Lower lobe of right lung (tissue), 2 donors: ENCODE results near the gene CNTN4. TPM values are rescaled to one million over a fixed set of nuclear protein-coding genes. Genes with fewer than 3 reads are reported as not detected.
A peak's percentile ranks its signal among the peaks of the same experiment; 100 is the strongest.

Source experiments
- ATAC-seq, 2 donors: fragments of 200-7000 bp; cut with Tn5 transposase; one replicate each; pipeline ENCODE4 v1.9.1; 2020 to 2022; ENCODE audit warnings: mild to moderate bottlenecking in 2 of 2, moderate library complexity in 2 of 2
- DNase-seq: peaks from one replicate; pipeline ENCODE4 v3.0.0-alpha.2; 2020
- H3K27ac ChIP-seq: fragments of 200-600 bp; one replicate; pipeline ENCODE4 v1.8.0; 2022
- H3K27me3 ChIP-seq: fragments of 200-600 bp; one replicate; pipeline ENCODE4 v1.8.0; 2022; ENCODE audit warnings: low read depth
- H3K36me3 ChIP-seq: fragments of 200-600 bp; one replicate; pipeline ENCODE4 v1.8.0; 2022; ENCODE audit warnings: mild to moderate bottlenecking
- H3K4me1 ChIP-seq: fragments of 200-600 bp; one replicate; pipeline ENCODE4 v1.8.0; 2022
- H3K4me3 ChIP-seq: fragments of 200-600 bp; one replicate; pipeline ENCODE4 v1.8.0; 2022; ENCODE audit warnings: mild to moderate bottlenecking
- H3K9me3 ChIP-seq: fragments of 200-600 bp; one replicate; pipeline ENCODE4 v1.8.0; 2022
- intact Hi-C: fragments of 100-400 bp; cut with DNase I; formaldehyde crosslinking; loops from one replicate; pipeline ENCODE4 v1.11.0; 2022
- total RNA-seq: library from RNA; stranded (reverse); fragmentation: NEBNext Ultra II Directional; extraction: Animal tissue kit (Norgen Biotek cat#: 25700); gene quantifications from one replicate; pipeline ENCODE4 v1.2.1, GENCODE V29; 2021
- TF ChIP-seq, protein P1 (sequence below): fragments of 200-600 bp; IDR thresholded peaks from one replicate; pipeline ENCODE4 v1.8.0; 2022; ENCODE audit warnings: antibody characterized with exemption, mild to moderate bottlenecking
- donor health status: DM: no; HTN: yes; CAD: no; lungs with severe emphysema.

The CNTN4 gene
- total RNA-seq, 1 donor from 2014 or later, result 10.4 TPM

DNA sequence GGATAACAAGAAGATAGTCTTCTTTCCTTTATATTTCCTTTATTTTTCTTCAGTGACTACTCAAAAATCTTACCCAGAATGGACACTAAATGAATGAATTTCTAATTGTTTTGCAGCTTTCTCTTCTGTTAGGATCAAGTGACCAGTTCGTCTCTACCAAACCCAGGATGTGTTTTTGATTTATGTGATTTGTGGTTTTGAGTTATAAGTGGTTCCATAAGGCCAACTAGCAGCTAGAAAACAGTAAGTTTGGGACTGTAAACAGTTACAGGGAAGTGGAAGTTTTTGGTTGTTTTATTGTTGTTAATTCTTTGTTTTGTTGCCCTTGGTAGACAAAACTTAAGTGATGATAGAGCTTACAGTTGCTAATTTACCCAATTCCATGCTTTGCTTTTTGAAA lies 555.0 kb downstream of the CNTN4 start:
- Histone ChIP-seq H3K4me1 (no peaks in the 10 kb centered on the region), H3K27ac (no peak overlapping the region), H3K27me3 (no peaks in the 10 kb centered on the region), H3K4me3 (no peak overlapping the region), H3K9me3 (peaks cover under 1% of the 10 kb centered on the region), H3K36me3 (no peaks in the 10 kb centered on the region)
- no peak for ATAC-seq
- no peak for DNase-seq
- intact Hi-C loops, result no loop called here
- TF ChIP-seq, protein P1, sequence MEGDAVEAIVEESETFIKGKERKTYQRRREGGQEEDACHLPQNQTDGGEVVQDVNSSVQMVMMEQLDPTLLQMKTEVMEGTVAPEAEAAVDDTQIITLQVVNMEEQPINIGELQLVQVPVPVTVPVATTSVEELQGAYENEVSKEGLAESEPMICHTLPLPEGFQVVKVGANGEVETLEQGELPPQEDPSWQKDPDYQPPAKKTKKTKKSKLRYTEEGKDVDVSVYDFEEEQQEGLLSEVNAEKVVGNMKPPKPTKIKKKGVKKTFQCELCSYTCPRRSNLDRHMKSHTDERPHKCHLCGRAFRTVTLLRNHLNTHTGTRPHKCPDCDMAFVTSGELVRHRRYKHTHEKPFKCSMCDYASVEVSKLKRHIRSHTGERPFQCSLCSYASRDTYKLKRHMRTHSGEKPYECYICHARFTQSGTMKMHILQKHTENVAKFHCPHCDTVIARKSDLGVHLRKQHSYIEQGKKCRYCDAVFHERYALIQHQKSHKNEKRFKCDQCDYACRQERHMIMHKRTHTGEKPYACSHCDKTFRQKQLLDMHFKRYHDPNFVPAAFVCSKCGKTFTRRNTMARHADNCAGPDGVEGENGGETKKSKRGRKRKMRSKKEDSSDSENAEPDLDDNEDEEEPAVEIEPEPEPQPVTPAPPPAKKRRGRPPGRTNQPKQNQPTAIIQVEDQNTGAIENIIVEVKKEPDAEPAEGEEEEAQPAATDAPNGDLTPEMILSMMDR, result no peak

DNA sequence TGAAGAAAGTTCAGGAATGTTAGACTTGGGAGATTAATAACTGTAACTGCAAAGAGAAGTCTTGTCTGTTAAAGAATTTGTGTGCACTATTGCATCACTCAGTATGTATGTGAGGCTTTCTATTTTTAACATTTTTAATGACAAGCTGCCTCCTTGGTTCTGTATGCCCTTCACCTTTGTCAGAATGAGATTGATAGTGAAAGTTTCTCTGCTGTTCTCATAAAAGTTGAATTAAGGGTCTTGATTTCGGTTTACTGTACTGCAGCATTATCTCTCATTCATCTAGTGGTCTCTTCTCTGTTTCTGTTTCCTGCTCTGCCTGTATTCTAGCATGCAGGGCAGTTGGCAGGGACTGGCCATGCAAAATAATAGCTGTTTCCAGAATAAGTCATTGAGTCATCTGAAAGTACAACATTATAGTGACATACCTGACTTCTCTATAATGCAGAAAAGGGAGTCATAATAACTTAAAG lies 556.6 kb downstream of the CNTN4 start:
- Histone ChIP-seq H3K27me3 (no peaks in the 10 kb centered on the region), H3K4me3 (no peak overlapping the region), H3K27ac (no peak overlapping the region), H3K4me1 (no peaks in the 10 kb centered on the region), H3K36me3 (no peaks in the 10 kb centered on the region), H3K9me3 (no peaks in the 10 kb centered on the region)
- DNase-seq (no peak), ATAC-seq (peak in 1 of 2 donors; percentile 16)
- intact Hi-C loops, result no loop called here
- TF ChIP-seq, protein P1, result no peak

DNA sequence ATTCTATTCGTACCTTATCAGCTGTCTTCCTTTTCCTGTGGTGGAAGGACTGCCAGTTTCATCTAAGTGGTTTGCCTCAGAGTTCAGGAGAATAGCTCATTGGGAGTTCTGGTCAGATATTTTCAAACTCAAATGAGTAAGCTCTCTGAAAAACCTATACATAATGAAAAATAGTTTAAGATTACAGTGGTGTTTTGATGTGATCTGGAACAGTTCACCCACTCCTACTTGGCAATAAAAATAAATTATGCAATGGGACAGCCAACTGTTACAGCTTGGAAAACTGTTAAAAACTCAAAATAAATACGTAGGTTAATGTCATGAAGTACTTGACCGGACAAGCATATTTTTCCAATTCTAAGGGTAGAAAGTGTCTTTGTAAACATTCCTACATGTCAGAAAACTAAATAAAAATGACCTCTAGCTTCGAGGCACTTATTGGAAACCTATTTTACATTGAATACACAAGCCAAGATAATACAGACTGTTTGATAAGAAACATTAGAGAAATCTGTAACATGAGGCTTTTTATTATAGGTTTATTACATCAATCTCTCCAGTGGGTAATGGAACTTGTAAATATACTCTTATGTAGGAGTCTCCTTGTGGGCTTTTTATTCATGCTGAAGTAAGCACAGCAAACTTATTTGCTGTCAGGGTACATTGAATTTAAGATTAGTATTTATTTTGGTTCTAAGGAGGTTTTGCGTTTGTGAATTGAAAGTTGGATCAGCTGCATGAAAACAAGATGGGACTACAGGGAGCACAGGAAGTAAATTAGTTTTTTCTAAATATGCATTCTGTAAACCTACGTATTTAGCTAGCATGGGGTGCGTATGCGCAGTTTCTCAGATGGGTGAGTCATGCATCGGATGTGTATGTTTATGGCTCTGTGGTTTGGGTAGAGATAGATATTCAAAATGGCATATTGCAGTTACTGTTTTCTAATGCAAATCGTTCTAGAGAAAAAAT lies 558.4 kb downstream of the CNTN4 start:
- intact Hi-C loops, result no loop called here
- Histone ChIP-seq H3K9me3 (no peaks in the 10 kb centered on the region), H3K4me1 (no peaks in the 10 kb centered on the region), H3K27ac (no peak overlapping the region), H3K36me3 (no peaks in the 10 kb centered on the region), H3K27me3 (no peaks in the 10 kb centered on the region), H3K4me3 (no peak overlapping the region)
- TF ChIP-seq, protein P1, result no peak
- ATAC-seq (no peak), DNase-seq (no peak)

DNA sequence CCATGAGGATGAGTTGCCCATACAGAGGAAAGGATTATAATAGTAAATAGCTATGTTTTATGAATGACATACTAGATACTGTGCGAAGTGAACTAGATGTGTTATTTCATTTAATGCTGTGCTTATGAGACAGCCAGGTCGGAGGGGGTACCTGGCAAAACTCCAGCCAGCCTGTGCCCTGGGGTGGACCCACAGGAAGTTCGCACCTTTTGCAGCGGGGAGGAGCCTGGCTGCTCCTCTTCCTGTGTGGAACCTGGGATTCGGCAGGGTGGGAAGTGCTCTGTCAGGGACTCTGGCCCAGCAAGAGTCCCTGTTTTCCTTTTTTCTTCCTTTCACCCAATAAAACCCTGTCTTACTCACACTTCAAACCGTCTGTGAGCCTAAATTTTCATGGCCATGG lies 559.3 kb downstream of the CNTN4 start:
- Histone ChIP-seq H3K27ac (no peak overlapping the region), H3K27me3 (no peaks in the 10 kb centered on the region), H3K36me3 (no peaks in the 10 kb centered on the region), H3K4me1 (no peaks in the 10 kb centered on the region), H3K9me3 (no peaks in the 10 kb centered on the region), H3K4me3 (no peak overlapping the region)
- TF ChIP-seq, protein P1, result no peak
- DNase-seq (no peak), ATAC-seq (no peak)
- intact Hi-C loops, result no loop called here

DNA sequence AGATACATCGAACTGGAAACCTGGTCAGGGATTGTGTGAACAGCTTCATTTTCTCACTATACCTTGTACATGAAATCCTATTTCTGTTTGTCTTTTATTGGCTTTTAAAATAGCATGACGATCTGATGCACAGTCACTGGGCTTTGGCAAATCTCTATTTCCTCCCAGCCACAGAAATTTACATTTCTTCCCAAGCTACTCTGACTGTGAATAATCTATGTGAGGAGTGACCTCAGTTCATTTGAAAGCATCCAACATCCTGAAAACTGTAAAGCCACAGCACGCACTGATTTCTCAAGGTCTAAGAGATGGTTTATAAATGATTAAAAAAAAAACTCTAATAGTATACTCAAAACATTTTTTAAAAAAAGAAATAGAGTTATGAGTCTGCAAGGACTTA lies 561.2 kb downstream of the CNTN4 start:
- Histone ChIP-seq H3K4me3 (no peak overlapping the region), H3K4me1 (no peaks in the 10 kb centered on the region), H3K36me3 (no peaks in the 10 kb centered on the region), H3K9me3 (no peaks in the 10 kb centered on the region), H3K27ac (no peak overlapping the region), H3K27me3 (no peaks in the 10 kb centered on the region)
- DNase-seq (no peak), ATAC-seq (no peak)
- intact Hi-C loops, result no loop called here
- TF ChIP-seq, protein P1, result no peak
